Adrenal gland (tissue), 19 donors: ENCODE results near the gene SULT4A1. TPM values are rescaled to one million over a fixed set of nuclear protein-coding genes. Genes with fewer than 3 reads are reported as not detected.

Experiments used
- DNase-seq, 7 donors: peaks; one replicate each; pipeline ENCODE4 v3.0.0-alpha.2; 2019 to 2020
- H3K27ac ChIP-seq, 5 donors: fragments of 200-600 bp; sonication (generic) in 4 of 5; 1 replicate in 3 of 5; 2 replicates in 2 of 5; pipeline versions ENCODE4 v1.5.1 to v1.8.0; 2016 to 2020; ENCODE audit warnings: mild to moderate bottlenecking in 1 of 5
- H3K27me3 ChIP-seq: fragments of 200-600 bp; 2 replicates; pipeline ENCODE4 v1.8.0; 2021
- H3K36me3 ChIP-seq, 2 donors: fragments of 200-600 bp; replicated peaks in 1 of 2; 1 replicate in 1 of 2; 2 replicates in 1 of 2; pipeline versions ENCODE4 v1.5.1 to v1.8.0; 2018 to 2022
- H3K4me1 ChIP-seq, 2 donors: fragments of 200-600 bp; replicated peaks in 1 of 2; 1 replicate in 1 of 2; 2 replicates in 1 of 2; pipeline versions ENCODE4 v1.5.1 to v1.8.0; 2018 to 2021
- H3K4me3 ChIP-seq, 4 donors: fragments of 200-600 bp; sonication (generic) in 3 of 4; one replicate each; pipeline ENCODE4 v1.5.1; 2016 to 2018
- H3K9me3 ChIP-seq, 3 donors: fragments of 200-600 bp; sonication (generic) in 1 of 3; replicated peaks in 1 of 3; 1 replicate in 2 of 3; 2 replicates in 1 of 3; pipeline versions ENCODE4 v1.5.1 to v1.8.0; 2016 to 2021
- CTCF ChIP-seq, 6 experiments: fragments of 450-650 bp in 4 of 6; fragments of 200-600 bp in 2 of 6; sonication (generic) in 1 of 6; IDR thresholded peaks; 1 replicate in 5 of 6; 2 replicates in 1 of 6; pipeline versions ENCODE4 v1.5.1 to v1.8.0; 2016 to 2021; ENCODE audit warnings: antibody characterized with exemption in 6 of 6, mild to moderate bottlenecking in 2 of 6, moderate library complexity in 1 of 6
- POLR2A ChIP-seq, 2 donors: fragments of 450-650 bp; IDR thresholded peaks; one replicate each; pipeline ENCODE4 v1.6.1; 2017; ENCODE audit warnings: antibody characterized with exemption in 2 of 2, mild to moderate bottlenecking in 2 of 2, moderate library complexity in 1 of 2
- WGBS, 4 donors: extraction: QIAGEN DNeasy Blood & Tissue Kit in 2 of 4; methylation state at CpG; one replicate each; pipeline versions ENCODE4 v1.1.5 to v1.1.7; 2013 to 2017; 5-methylcytosine and 5-hydroxymethylcytosine counted together
- intact Hi-C, 2 donors: fragments of 100-400 bp; cut with DNase I; formaldehyde crosslinking; loops; one replicate each; pipeline versions ENCODE4 v1.14.1 to v1.15.0; 2022 to 2023
- long read RNA-seq, 10 donors: library from polyadenylated mRNA in 3 of 10; unstranded in 2 of 10; stranded (forward) in 1 of 10; transcript quantifications; one replicate each; pipeline ENCODE4 v2.0.0 and lab custom pipeline, GENCODE V29; 2021 to 2026
- polyA plus RNA-seq, 3 donors: library from polyadenylated mRNA; stranded (reverse); fragments of 200-250 nt in 2 of 3; fragments of 350-450 nt in 1 of 3; fragmentation: Illumina TruSeq in 1 of 3; extraction: RNeasy Lipid Tissue Mini Kit (QIAGEN cat#74804) in 1 of 3; gene quantifications; one replicate each; pipeline ENCODE4 v1.2.3, GENCODE V29; 2013 to 2014
- total RNA-seq, 9 donors: library from RNA; depleted of rRNA in 4 of 9; stranded (reverse); fragments of >200 nt in 4 of 9; fragments of 120-200 nt in 1 of 9; fragmentation: NEBNext Ultra II Directional in 1 of 9; extraction: Animal tissue kit (Norgen Biotek cat#: 25700) in 1 of 9; gene quantifications; one replicate each; pipeline versions ENCODE4 v1.1.0 to v1.2.4, GENCODE V29; 2013 to 2023
- donor health status: healthy with polysubstance abuse.
- donor health status: Bipolar disorder and iron deficiency.
- donor health status: DM: yes; HTN: yes; CAD: no.
- donor health status: DM: no; HTN: no; CAD: no.
- donor health status: DM: no; HTN: no; CAD: no.
- donor health status: DM: yes; HTN: yes; CAD: no.

Gene SULT4A1, protein sequence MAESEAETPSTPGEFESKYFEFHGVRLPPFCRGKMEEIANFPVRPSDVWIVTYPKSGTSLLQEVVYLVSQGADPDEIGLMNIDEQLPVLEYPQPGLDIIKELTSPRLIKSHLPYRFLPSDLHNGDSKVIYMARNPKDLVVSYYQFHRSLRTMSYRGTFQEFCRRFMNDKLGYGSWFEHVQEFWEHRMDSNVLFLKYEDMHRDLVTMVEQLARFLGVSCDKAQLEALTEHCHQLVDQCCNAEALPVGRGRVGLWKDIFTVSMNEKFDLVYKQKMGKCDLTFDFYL
- total RNA-seq = 1 to 10 TPM in 4 of 9 donors, under 1 TPM in 1, not detected in 4; 0.65 to 7.4 (median 1.6) TPM
- 1 to 10 TPM; 2.8 to 8.8 (median 3.9) TPM for polyA plus RNA-seq
- long read RNA-seq, donor 1 = 0 reads
- long read RNA-seq, donor 2 = 0 reads
- long read RNA-seq, donor 3 = 0 reads
- long read RNA-seq, donor 4 = 0 reads
- long read RNA-seq, donor 5, partial matches to known transcripts = 0 of 1 reads
- long read RNA-seq, donor 5, other reads (novel, unspliced or antisense) = 0 of 1 reads
- long read RNA-seq, donor 6 = 0 reads
- long read RNA-seq, donor 7 = 0 reads
- long read RNA-seq, donor 8 = 0 reads
- long read RNA-seq, donor 9 = 0 reads
- long read RNA-seq, donor 10 = 0 reads

- Histone ChIP-seq H3K9me3 (no peaks in the 10 kb centered on the region), H3K27me3 (peaks cover 13% of the 10 kb centered on the region), H3K27ac (peak within 1 kb of the TSS in 1 of 5 donors; percentile 59), H3K4me3 (no peak within 1 kb of the TSS), H3K4me1 (no peaks in the 10 kb centered on the region), H3K36me3 (no peaks in the 10 kb centered on the region)
- DNase-seq = peak in 3 of 7 donors; percentile 4 to 69 (median 7)
- TF ChIP-seq CTCF (IDR thresholded peaks at IDR 0.05) (no peak), POLR2A (IDR thresholded peaks at IDR 0.05) (no peak)
- intact Hi-C loops = no loop called here
- WGBS, 4 donors = 0 to 5% (median 4%) methylated on average over 3 to 121 of the region's 121 CpGs
Measured at GRCh38 chr22:43862074-43862881, at the start of gene SULT4A1. SULT4A1 (minus strand) TSS chr22:43862513; CDS start chr22:43862382, 131 bp downstream.

DNA sequence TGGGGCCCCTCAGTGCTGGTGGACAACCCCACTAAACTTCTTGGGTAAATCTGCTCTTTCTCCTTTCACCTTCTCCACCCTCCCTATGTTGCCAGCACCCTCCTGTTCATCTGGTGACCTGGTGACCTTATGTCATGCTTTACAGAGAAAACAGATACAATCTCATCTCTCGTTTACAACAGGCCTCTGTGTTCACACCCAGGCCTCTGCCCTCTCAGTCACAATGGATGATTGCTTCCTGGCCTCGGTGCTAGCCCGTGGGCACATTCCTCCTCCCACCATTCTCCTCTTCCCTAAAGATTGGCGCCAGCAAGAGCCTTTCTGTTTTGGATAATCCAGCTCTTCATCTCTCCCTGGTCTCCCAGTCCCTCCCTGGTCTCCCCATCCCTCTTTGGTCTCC lies 49.0 kb upstream of the SULT4A1 start:
- H3K27me3 ChIP-seq = no peaks in the 10 kb centered on the region
- TF ChIP-seq POLR2A (IDR thresholded peaks at IDR 0.05) (no peak), CTCF (IDR thresholded peaks at IDR 0.05) (no peak)
- H3K36me3 ChIP-seq = no peaks in the 10 kb centered on the region
- H3K4me3 ChIP-seq = no peak overlapping the region
- intact Hi-C loops = no loop called here
- no peak for DNase-seq
- H3K4me1 ChIP-seq = no peaks in the 10 kb centered on the region
- H3K9me3 ChIP-seq = no peaks in the 10 kb centered on the region
- no peak overlapping the region for H3K27ac ChIP-seq
- 19 to 45% (median 27%) methylated on average over 4 of the region's 4 CpGs for WGBS, 4 donors

GRCh38 chr22:43910178-43910695 lies 47.9 kb upstream of the SULT4A1 start:
- DNase-seq = no peak
- TF ChIP-seq POLR2A (IDR thresholded peaks at IDR 0.05) (no peak), CTCF (IDR thresholded peaks at IDR 0.05) (no peak)
- intact Hi-C loops = no loop called here
- Histone ChIP-seq H3K4me3 (no peak overlapping the region), H3K9me3 (no peaks in the 10 kb centered on the region), H3K36me3 (no peaks in the 10 kb centered on the region), H3K27me3 (no peaks in the 10 kb centered on the region), H3K4me1 (no peaks in the 10 kb centered on the region), H3K27ac (no peak overlapping the region)
- 65 to 70% (median 66%) methylated on average over 4 to 6 of the region's 6 CpGs for WGBS, 4 donors

GRCh38 chr22:43909708-43910107 lies 47.4 kb upstream of the SULT4A1 start:
- no peaks in the 10 kb centered on the region for H3K36me3 ChIP-seq
- H3K27me3 ChIP-seq = peaks cover 5% of the 10 kb centered on the region
- no peak for TF ChIP-seq POLR2A (IDR thresholded peaks at IDR 0.05)
- intact Hi-C loops = no loop called here
- H3K9me3 ChIP-seq = no peaks in the 10 kb centered on the region
- DNase-seq = no peak
- H3K4me1 ChIP-seq = no peaks in the 10 kb centered on the region
- WGBS, 4 donors = 69 to 81% (median 76%) methylated on average over 1 of the region's 1 CpG
- H3K27ac ChIP-seq = no peak overlapping the region
- H3K4me3 ChIP-seq = no peak overlapping the region
